GM12873 (cell line): ENCODE data around the gene NACA2.

ENCODE experiments used
- TF ChIP-seq, protein P1 (sequence below): IDR thresholded peaks from 2 replicates; pipeline ENCODE4 v1.5.1; 2012; ENCODE audit warnings: low read depth, mild to moderate bottlenecking, moderate library complexity, low read length, control low read depth; ENCODE audit not compliant: insufficient read depth; ENCODE audit errors: missing control alignments

NACA2 gene

DNA sequence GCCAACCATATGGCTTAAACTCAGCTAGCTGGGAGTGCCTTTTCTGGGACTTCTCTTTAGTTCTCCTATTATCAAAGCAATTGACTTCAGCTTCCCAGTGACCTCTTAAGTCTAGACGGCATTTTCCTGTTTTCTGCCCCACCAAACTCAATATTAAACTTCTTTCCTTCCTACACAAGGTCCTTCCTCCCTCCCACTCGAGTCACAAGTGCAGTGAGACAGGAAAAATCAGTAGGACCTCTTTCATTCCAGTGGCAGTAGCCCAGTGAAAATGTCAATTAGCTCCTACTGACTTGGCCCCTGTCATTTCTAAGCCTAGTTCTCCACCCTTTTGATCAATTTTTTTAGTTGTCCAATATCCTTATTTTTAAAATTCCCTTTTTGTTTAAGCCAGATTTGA lies 9.6 kb upstream of the NACA2 start:
- TF ChIP-seq, protein P1, sequence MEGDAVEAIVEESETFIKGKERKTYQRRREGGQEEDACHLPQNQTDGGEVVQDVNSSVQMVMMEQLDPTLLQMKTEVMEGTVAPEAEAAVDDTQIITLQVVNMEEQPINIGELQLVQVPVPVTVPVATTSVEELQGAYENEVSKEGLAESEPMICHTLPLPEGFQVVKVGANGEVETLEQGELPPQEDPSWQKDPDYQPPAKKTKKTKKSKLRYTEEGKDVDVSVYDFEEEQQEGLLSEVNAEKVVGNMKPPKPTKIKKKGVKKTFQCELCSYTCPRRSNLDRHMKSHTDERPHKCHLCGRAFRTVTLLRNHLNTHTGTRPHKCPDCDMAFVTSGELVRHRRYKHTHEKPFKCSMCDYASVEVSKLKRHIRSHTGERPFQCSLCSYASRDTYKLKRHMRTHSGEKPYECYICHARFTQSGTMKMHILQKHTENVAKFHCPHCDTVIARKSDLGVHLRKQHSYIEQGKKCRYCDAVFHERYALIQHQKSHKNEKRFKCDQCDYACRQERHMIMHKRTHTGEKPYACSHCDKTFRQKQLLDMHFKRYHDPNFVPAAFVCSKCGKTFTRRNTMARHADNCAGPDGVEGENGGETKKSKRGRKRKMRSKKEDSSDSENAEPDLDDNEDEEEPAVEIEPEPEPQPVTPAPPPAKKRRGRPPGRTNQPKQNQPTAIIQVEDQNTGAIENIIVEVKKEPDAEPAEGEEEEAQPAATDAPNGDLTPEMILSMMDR = no peak

DNA sequence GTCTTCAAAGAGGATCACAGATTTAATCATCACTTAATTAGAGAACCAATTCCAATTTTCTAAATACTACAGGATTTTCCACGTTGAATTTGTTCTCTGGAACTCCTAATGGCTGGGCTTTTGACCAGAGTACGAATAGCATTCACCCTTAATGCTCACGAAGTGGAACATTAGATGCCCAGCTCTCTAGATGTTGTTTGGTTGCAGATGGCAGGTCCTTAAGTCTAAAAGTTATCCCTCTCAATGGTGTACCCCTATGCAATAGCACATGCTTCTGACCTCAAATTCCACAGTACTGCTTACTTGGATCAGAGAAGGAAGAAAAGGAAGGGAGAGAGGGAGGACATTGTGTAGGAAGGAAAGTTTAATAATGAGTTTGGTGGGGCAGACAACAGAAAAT lies 8.6 kb upstream of the NACA2 start:
- TF ChIP-seq, protein P1 = no peak

DNA sequence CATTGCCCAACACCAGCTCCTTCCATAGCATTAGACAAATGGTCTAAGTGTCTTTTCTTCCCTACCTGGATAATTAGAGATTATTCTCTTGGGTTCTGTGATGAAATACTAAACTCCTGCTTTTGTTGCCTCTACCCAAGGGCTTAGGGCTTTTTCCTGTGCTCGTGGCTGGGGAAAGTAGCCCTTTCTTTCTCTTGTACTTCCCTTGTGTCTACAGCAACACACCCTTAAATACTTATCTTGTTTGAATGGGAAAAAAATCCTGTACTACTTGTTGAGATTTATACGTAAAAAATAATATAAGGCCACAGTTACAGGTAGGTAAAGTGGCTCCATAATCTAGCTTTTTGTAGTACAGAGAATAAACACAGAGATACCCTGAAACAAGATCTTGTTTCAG lies 7.0 kb upstream of the NACA2 start:
- TF ChIP-seq, protein P1 = no peak

DNA sequence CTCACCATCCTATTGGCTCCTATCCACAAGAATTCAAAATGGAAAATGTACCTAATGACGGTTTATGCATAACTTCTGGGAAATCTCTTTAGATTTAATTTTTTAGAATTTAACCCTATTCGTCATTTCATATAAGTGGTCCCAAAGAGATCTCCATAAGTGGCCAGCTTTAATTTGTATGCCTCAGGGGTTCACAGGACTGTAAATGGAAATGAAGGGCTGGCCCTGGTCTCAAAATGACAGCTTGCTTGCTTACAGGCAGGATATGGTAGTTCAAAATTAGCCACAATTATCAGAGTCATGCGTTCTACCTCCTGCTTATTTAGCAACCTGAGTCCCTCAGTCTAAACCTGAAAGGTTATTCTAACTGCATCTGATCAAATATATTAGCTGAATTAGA lies 6.6 kb upstream of the NACA2 start:
- TF ChIP-seq, protein P1 = no peak

DNA sequence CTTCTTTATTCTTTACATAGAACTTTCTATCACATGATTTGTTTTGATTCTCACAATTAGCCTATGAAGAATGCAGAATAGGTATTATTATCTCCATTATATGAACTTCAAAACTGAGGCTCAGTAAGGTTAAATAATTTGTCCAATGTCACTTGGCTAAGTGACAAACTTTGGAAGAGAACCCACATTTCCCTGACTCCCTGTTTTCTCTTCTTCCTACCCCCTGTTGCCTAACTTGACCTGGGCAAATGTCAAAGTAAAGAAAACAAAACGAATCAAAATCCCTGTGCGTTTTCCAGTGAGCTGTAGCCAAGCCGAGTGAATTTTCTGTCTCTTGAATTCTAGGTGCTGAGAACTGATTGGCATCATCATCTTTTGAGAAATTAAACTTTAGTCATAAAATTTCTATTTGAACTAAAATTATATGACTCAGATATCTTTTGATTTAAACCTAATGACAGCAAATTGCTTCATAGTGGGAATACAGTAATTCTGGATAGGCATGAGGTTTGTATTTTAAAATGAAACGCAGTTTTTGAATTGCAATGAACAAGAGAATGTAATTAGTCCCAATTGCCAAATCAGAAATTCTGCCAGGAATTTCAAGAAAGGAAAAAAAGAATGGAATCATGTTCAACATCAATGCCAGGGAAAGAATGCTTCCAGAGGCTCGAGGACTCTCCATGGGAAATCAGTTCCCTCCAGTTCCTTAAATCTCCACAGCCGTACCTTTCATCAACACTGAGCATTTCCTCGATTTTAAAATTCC lies 4.6 kb upstream of the NACA2 start:
- TF ChIP-seq, protein P1 = no peak

DNA sequence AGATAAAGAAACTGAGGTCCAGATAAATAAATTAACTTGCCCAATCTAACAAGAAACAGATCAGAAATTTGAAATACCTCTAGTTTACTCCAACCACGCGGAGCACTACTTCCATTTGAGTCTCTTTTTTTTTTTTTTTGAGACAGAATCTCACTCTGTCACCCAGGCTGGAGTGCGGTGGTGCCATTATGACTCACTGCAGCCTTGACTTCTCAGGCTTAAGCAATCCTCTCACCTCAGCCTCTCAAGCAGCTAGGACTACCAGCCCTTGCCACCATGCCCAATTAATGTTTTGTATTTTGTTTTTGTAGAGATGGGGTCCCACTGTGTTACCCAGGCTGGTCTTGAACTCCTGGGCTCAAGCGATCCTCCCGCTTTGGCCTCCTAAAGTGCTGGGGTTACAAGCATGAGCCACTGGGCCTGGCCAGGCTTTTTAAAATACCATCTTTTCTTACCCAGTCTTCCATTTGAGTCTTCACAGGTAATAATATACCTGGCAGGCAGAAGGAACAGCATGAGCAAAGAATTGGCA lies 3.3 kb upstream of the NACA2 start:
- TF ChIP-seq, protein P1 = no peak

DNA sequence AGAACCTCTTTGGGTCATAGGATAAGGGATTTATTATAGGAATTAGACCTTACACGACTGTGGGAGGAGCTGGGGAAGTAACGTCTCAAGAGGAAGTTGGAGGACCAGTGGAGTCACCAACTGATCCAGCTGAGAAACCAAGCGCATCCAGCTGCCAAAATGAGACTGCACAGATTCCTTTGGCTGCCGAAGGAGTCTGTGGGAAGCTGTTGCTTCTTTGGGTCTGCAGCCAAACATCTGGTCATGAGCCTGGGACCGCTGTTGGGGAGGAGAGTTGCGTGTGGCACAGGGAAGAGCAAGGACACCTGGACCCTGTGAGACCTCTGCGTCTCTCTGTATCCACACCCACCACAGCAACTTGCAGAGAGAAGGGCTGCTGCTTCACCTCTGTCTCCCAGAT lies 2.4 kb upstream of the NACA2 start:
- TF ChIP-seq, protein P1 = no peak
